RPMI7951 (cell line): ENCODE measurements around the gene NAT16. TPM values are rescaled to one million over a fixed set of nuclear protein-coding genes. Genes with fewer than 3 reads are reported as not detected.
A peak's percentile ranks its signal among the peaks of the same experiment; 100 is the strongest.
"Not testable (repeated sequence)": the region's sequence is repeated elsewhere in the genome, so short reads cannot be mapped to it uniquely, and the experiment has no call there.

Source experiments
- DNase-seq: peaks from one replicate; pipeline ENCODE4 v3.0.0-alpha.2; 2012; ENCODE audit warnings: low read depth
- total RNA-seq: library from RNA; depleted of rRNA; stranded (reverse); fragments of >200 nt; shearing (Covaris generic); gene quantifications from 2 replicates; pipeline ENCODE4 v1.2.3, GENCODE V29; 2014; rRNA removed

The NAT16 gene
- total RNA-seq, 1 experiment from 2014 or later = not detected

GRCh38 chr7:101127460-101128039 lies 52.5 kb downstream of the NAT16 start:
- DNase-seq = no peak

- DNase-seq = peak; percentile 100
Observed at GRCh38 chr7:101126651-101127459, 53.2 kb downstream of the NAT16 start, which contains the start of gene SERPINE1. SERPINE1 (plus strand) TSS chr7:101127104; CDS start chr7:101128394, 1,290 bp downstream.

- peak; percentile 99 for DNase-seq
Observed at GRCh38 chr7:101125989-101126650, 54.0 kb downstream of the NAT16 start.

GRCh38 chr7:101124376-101125056 lies 55.6 kb downstream of the NAT16 start:
- peak; percentile 100 for DNase-seq

GRCh38 chr7:101123703-101124068 lies 56.4 kb downstream of the NAT16 start:
- no peak for DNase-seq

GRCh38 chr7:101122933-101123702 lies 57.0 kb downstream of the NAT16 start:
- DNase-seq = no peak

GRCh38 chr7:101121991-101122932 lies 57.8 kb downstream of the NAT16 start:
- peak; percentile 100 for DNase-seq

- not testable (repeated sequence) for DNase-seq
Observed at GRCh38 chr7:101121631-101121990, 58.5 kb downstream of the NAT16 start.

Other genes with a start within 250 kb of the NAT16 start
- gene MUC3A, start 230.8 kb downstream of the NAT16 start, total RNA-seq = not detected in 2 replicates
- gene MUC12, start 210.7 kb downstream of the NAT16 start, total RNA-seq = 0.72 and 5.6 TPM in 2 replicates
- gene MUC17, start 160.2 kb downstream of the NAT16 start, total RNA-seq = not detected in 2 replicates
- gene TRIM56, start 94.8 kb downstream of the NAT16 start, total RNA-seq = 4.7 and 5.0 TPM in 2 replicates
- 221 and 238 TPM in 2 replicates for gene SERPINE1, start 53.2 kb downstream of the NAT16 start, total RNA-seq
- 135 and 162 TPM in 2 replicates for gene AP1S1, start 25.8 kb downstream of the NAT16 start, total RNA-seq
- gene VGF, start 14.7 kb downstream of the NAT16 start, total RNA-seq = 0.12 and 0.59 TPM in 2 replicates
- gene MOGAT3, start 20.7 kb upstream of the NAT16 start, total RNA-seq = not detected in 2 replicates
- gene PLOD3, start 37.3 kb upstream of the NAT16 start, total RNA-seq = 141 and 167 TPM in 2 replicates
- gene ZNHIT1, start 37.9 kb upstream of the NAT16 start, total RNA-seq = 121 and 160 TPM in 2 replicates
- 0.36 and 0.49 TPM in 2 replicates for gene CLDN15, start 57.5 kb upstream of the NAT16 start, total RNA-seq
- gene FIS1, start 64.8 kb upstream of the NAT16 start, total RNA-seq = 239 and 343 TPM in 2 replicates
- 58.2 and 62.0 TPM in 2 replicates for gene IFT22, start 141.5 kb upstream of the NAT16 start, total RNA-seq
- gene COL26A1, start 182.6 kb upstream of the NAT16 start, total RNA-seq = 0.29 and 0.60 TPM in 2 replicates